H9 (cell line): ENCODE results near the gene CABYR. TPM values are rescaled to one million over a fixed set of nuclear protein-coding genes. Genes with fewer than 3 reads are reported as not detected.

Experiments used
- DNase-seq: peaks from one replicate; pipeline ENCODE4 v3.0.0-alpha.2; 2017
- H2AFZ ChIP-seq: one replicate; pipeline ENCODE4 v1.6.1; 2013; ENCODE audit warnings: mild to moderate bottlenecking, low read length, control low read depth, moderate library complexity
- H2AK5ac ChIP-seq: 2 replicates; pipeline ENCODE4 v1.6.1; 2013; ENCODE audit warnings: low read length, control low read depth, mixed read lengths; ENCODE audit not compliant: insufficient read length
- H2BK120ac ChIP-seq: one replicate; pipeline ENCODE4 v1.6.1; 2013; ENCODE audit warnings: low read depth, mild to moderate bottlenecking, low read length, control low read depth, inconsistent platforms; ENCODE audit not compliant: poor library complexity, severe bottlenecking
- H2BK12ac ChIP-seq: 2 replicates; pipeline ENCODE4 v1.6.1; 2013; ENCODE audit warnings: low read length, control low read depth, mixed read lengths, low read depth; ENCODE audit not compliant: insufficient read length
- H2BK15ac ChIP-seq: 2 replicates; pipeline ENCODE4 v1.6.1; 2013; ENCODE audit warnings: low read depth, low read length, control low read depth
- H2BK20ac ChIP-seq: one replicate; pipeline ENCODE4 v1.6.1; 2013; ENCODE audit warnings: low read depth, mild to moderate bottlenecking, low read length, control low read depth, inconsistent platforms; ENCODE audit not compliant: poor library complexity, severe bottlenecking
- H2BK5ac ChIP-seq: 2 replicates; pipeline ENCODE4 v1.6.1; 2013; ENCODE audit warnings: low read length, control low read depth, mixed read lengths; ENCODE audit not compliant: insufficient read length
- H3K14ac ChIP-seq: 2 replicates; pipeline ENCODE4 v1.6.1; 2013; ENCODE audit warnings: low read length, control low read depth; ENCODE audit not compliant: insufficient read depth
- H3K18ac ChIP-seq: 2 replicates; pipeline ENCODE4 v1.6.1; 2013; ENCODE audit warnings: low read depth, mild to moderate bottlenecking, mixed read lengths, low read length, control low read depth; ENCODE audit not compliant: insufficient read length
- H3K23ac ChIP-seq: 2 replicates; pipeline ENCODE4 v1.6.1; 2013; ENCODE audit warnings: low read length, control low read depth, mixed read lengths, low read depth; ENCODE audit not compliant: insufficient read length
- H3K23me2 ChIP-seq: 2 replicates; pipeline ENCODE4 v1.6.1; 2013; ENCODE audit warnings: low read depth, mild to moderate bottlenecking, mixed read lengths, low read length, control low read depth; ENCODE audit not compliant: insufficient read length, poor library complexity, severe bottlenecking
- H3K27ac ChIP-seq: 2 replicates; pipeline ENCODE4 v1.5.1; 2013; ENCODE audit warnings: low read length, control low read depth, mixed read lengths, low read depth; ENCODE audit not compliant: insufficient read length
- H3K27me3 ChIP-seq: 2 replicates; pipeline ENCODE4 v1.6.1; 2013; ENCODE audit warnings: low read length, control low read depth, inconsistent platforms; ENCODE audit not compliant: insufficient read depth
- H3K4ac ChIP-seq: 2 replicates; pipeline ENCODE4 v1.6.1; 2013; ENCODE audit warnings: low read depth, mild to moderate bottlenecking, control low read depth, inconsistent platforms, low read length, moderate library complexity
- H3K4me1 ChIP-seq: 2 replicates; pipeline ENCODE4 v1.6.1; 2013; ENCODE audit warnings: low read length, control low read depth, inconsistent platforms; ENCODE audit not compliant: insufficient read depth
- H3K4me2 ChIP-seq: 2 replicates; pipeline ENCODE4 v1.6.1; 2013; ENCODE audit warnings: low read length, control low read depth, mixed read lengths; ENCODE audit not compliant: insufficient read length, insufficient read depth
- H3K56ac ChIP-seq: 2 replicates; pipeline ENCODE4 v1.6.1; 2013; ENCODE audit warnings: low read depth, mild to moderate bottlenecking, mixed read lengths, low read length, control low read depth; ENCODE audit not compliant: insufficient read length
- H3K79me1 ChIP-seq: 2 replicates; pipeline ENCODE4 v1.6.1; 2013; ENCODE audit warnings: low read depth, mild to moderate bottlenecking, moderate library complexity, low read length, control low read depth, inconsistent platforms; ENCODE audit not compliant: insufficient read depth, poor library complexity, severe bottlenecking
- H3K79me2 ChIP-seq: 2 replicates; pipeline ENCODE4 v1.6.1; 2013; ENCODE audit warnings: low read length, control low read depth, inconsistent platforms; ENCODE audit not compliant: insufficient read depth
- H3K9ac ChIP-seq: 2 replicates; pipeline ENCODE4 v1.6.1; 2013; ENCODE audit warnings: low read length, control low read depth, mixed read lengths; ENCODE audit not compliant: insufficient read length; ENCODE audit errors: extremely low read depth
- H3K9me3 ChIP-seq: one replicate; pipeline ENCODE4 v1.6.1; 2013; ENCODE audit warnings: low read depth, low read length, inconsistent platforms; ENCODE audit not compliant: control insufficient read depth
- H3T11ph ChIP-seq: one replicate; pipeline ENCODE4 v1.6.1; 2013; ENCODE audit warnings: mild to moderate bottlenecking, low read length, control low read depth, inconsistent platforms
- H4K20me1 ChIP-seq: one replicate; pipeline ENCODE4 v1.6.1; 2013; ENCODE audit not compliant: control insufficient read depth, insufficient read length, insufficient read depth
- H4K5ac ChIP-seq: 2 replicates; pipeline ENCODE4 v1.6.1; 2013; ENCODE audit warnings: low read depth, mild to moderate bottlenecking, mixed read lengths, low read length, control low read depth; ENCODE audit not compliant: insufficient read length
- H4K8ac ChIP-seq: replicated peaks from 2 replicates; pipeline ENCODE4 v1.6.1; 2013; ENCODE audit warnings: low read length, control low read depth, mixed read lengths, low read depth; ENCODE audit not compliant: insufficient read length
- H4K91ac ChIP-seq: 2 replicates; pipeline ENCODE4 v1.6.1; 2013; ENCODE audit warnings: low read depth, mild to moderate bottlenecking, moderate library complexity, mixed read lengths, low read length, control low read depth; ENCODE audit not compliant: insufficient read length
- H3K27ac Mint-ChIP-seq, 3 experiments: 2 replicates in 2 of 3; 3 replicates in 1 of 3; pipeline ENCODE4 v1.8.0; 2020 to 2021; ENCODE audit warnings: mixed read lengths in 3 of 3, mild to moderate bottlenecking in 1 of 3, moderate library complexity in 1 of 3
- H3K27me3 Mint-ChIP-seq: 2 replicates; pipeline ENCODE4 v1.8.0; 2021; ENCODE audit warnings: low read depth, mild to moderate bottlenecking, moderate library complexity, mixed read lengths
- H3K36me3 Mint-ChIP-seq, 3 experiments: 2 replicates in 2 of 3; 3 replicates in 1 of 3; pipeline ENCODE4 v1.8.0; 2020 to 2021; ENCODE audit warnings: low read depth in 3 of 3, mixed read lengths in 3 of 3; ENCODE audit not compliant: insufficient read depth in 1 of 3
- H3K4me1 Mint-ChIP-seq, 2 experiments: 2 replicates each; pipeline ENCODE4 v1.8.0; 2020; ENCODE audit warnings: mixed read lengths in 2 of 2
- H3K4me3 Mint-ChIP-seq, 2 experiments: 2 replicates in 1 of 2; 3 replicates in 1 of 2; pipeline ENCODE4 v1.8.0; 2020 to 2021; ENCODE audit warnings: mild to moderate bottlenecking in 2 of 2, mixed read lengths in 2 of 2, moderate library complexity in 1 of 2
- H3K9me3 Mint-ChIP-seq, 2 experiments: 2 replicates in 1 of 2; 3 replicates in 1 of 2; pipeline ENCODE4 v1.8.0; 2020; ENCODE audit warnings: mild to moderate bottlenecking in 2 of 2, mixed read lengths in 2 of 2, moderate library complexity in 1 of 2
- CTCF ChIP-seq: fragments of 200-600 bp; sonication (generic); conservative IDR thresholded peaks from 3 replicates; pipeline ENCODE4 v1.8.0; 2021; ENCODE audit warnings: antibody characterized with exemption, mild to moderate bottlenecking
- WGBS: extraction: QIAGEN DNeasy Blood & Tissue Kit; methylation state at CpG from one replicate; pipeline ENCODE4 v1.1.7; 2013; ENCODE audit warnings: missing lambda C conversion rate, low lambda C conversion rate, mixed read lengths; ENCODE audit not compliant: insufficient read length; ENCODE audit errors: extremely low coverage; 5-methylcytosine and 5-hydroxymethylcytosine counted together
- total RNA-seq: library from RNA; stranded (reverse); gene quantifications from 2 replicates; pipeline ENCODE4 v1.2.1, GENCODE V29; 2021

Gene CABYR
- total RNA-seq, 1 experiment from 2014 or later: 13.6 TPM

GRCh38 chr18:24201699-24202687, 63.1 kb downstream of the CABYR start:
- Histone ChIP-seq H2BK20ac (no peak overlapping the region), H3K79me2 (no peaks in the 10 kb centered on the region), H2BK15ac (no peak overlapping the region), H4K8ac (no peak overlapping the region), H4K5ac (no peak overlapping the region), H2BK5ac (no peak overlapping the region), H3K9me3 (no peaks in the 10 kb centered on the region), H3K18ac (no peak overlapping the region), H3K27me3 (no peaks in the 10 kb centered on the region), H3K79me1 (no peaks in the 10 kb centered on the region), H2BK120ac (no peak overlapping the region), H2AFZ (no peak overlapping the region), H2BK12ac (no peak overlapping the region), H3T11ph (no peak overlapping the region), H2AK5ac (no peak overlapping the region), H3K56ac (no peak overlapping the region), H3K4me2 (no peak overlapping the region), H3K4me1 (no peaks in the 10 kb centered on the region), H3K14ac (no peak overlapping the region), H4K91ac (no peak overlapping the region), H3K9ac (no peak overlapping the region), H3K4ac (no peak overlapping the region), H3K23me2 (no peaks in the 10 kb centered on the region), H3K23ac (no peak overlapping the region), H3K27ac (no peak overlapping the region), H4K20me1 (no peaks in the 10 kb centered on the region)
- Mint-ChIP-seq H3K27me3 (no peaks in the 10 kb centered on the region), H3K4me3 (no peak overlapping the region), H3K36me3 (no peaks in the 10 kb centered on the region; a peak in 1 of 7 replicates), H3K4me1 (peaks cover 4 to 5% of the 10 kb centered on the region in 2 experiments), H3K27ac (peak overlapping the region in 2 of 3 experiments; percentile 39 to 45; a peak in 2 of 7 replicates), H3K9me3 (no peaks in the 10 kb centered on the region)
- DNase-seq: no peak
- TF ChIP-seq CTCF: no peak
- no CpG with 5 or more reads among the region's 8 CpGs for WGBS
